NCI-H2029 treated with DMSO at 0.1 percent for 48 hours (cell line): ENCODE results near the gene IGDCC3.
"Not testable (repeated sequence)": the region's sequence is repeated elsewhere in the genome, so short reads cannot be mapped to it uniquely, and the experiment has no call there.

ENCODE experiments used
- DNase-seq: peaks from one replicate; lab custom pipeline; 2025; lab: John Stamatoyannopoulos, UW

IGDCC3 gene

DNA sequence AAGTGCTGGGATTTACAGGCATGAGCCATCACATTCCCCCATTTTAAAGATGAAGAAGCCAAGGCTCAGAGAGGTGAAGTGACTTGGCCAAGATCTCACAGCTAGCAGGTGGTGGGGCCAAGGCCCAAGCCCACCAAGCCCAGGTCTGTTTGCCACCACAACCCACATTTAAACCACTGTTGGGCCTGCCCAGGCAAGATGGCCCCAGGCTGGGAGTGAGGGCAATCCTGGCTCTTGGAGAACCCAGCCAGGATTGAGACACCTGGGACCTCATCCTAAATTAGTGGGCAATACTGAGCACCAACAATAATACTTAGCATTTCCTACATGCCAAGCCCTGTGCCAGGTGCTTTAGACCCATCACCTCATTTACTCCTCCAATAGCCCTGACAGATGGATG is 6.9 kb downstream of the IGDCC3 start:
- DNase-seq = no peak

DNA sequence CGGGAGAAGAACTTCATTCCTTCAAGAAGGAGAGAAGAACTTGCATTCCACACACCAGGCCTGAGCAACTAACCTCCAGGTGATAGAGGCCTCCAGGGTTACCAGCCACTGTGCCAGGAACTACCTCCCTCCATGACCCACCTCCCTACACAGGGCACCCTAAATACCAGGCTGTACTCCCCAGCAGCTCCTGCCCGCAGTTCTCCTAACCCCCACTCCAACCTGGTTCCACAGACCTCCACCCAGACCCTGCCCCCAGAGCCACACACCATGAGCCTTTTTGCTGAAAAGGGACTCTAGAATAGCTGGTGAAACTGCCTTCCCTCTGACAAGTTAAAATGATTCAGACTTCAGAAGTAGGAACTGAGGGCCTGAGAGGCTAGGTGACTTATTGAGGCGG is 8.2 kb downstream of the IGDCC3 start:
- no peak for DNase-seq

DNA sequence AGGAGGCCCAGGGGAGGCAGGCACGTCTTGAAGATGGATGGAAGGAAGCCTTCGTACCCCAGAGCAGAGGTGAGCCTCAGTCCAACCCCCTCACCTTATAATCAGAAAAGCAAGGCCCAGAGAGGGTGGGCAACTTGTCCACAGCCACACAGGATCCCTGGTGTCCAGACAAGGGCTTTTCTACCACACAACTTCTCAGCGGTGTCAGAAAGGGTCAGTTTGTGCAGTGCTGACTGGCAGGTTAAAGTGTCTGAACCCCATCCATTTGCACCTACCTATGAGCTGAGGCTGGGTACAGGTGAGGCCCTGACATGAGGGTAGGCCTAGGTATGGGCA is 8.6 kb downstream of the IGDCC3 start:
- DNase-seq = no peak

DNA sequence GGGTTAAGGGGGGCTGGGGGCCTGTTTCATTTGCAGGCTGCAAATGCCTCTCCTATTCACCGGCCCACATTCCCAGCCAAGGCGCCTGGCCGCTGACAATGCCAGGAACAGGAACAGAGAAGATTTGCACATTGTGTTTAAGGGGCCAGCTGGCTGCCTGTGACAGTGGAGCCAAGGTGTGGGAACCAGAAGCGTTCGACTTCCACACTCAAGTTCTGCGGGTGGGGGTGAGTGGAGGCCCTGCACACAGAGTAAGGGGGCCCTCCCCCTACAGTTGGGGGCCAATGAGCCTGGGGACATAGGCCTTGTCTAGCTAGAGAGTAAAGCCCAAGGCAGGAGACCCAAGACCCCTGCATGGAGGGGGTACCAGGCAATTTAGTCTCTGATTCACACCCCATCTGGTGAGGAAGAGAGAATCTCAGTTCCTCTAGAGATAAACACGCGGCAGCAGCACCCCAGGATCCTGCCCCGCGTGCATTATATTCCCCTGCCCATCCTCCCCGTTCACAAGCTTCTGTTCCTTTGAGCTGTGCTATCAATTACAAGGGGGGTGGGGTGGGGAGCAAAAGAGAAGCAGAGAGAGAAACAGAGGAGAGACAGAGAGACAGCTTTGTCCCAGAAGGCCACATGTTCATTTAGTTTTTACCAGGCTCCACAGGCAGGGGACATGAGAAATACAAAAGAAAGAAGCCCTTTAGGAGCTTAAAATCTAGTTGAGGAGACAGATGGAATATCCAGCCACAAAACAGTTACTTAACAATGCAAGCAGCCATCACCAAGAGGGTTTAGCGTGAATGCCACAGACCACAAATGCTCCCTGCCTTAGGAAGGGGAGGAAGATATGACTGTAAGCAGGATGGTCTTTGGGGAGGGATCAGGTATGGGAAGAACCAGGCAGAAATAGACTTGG is 9.2 kb downstream of the IGDCC3 start:
- no peak for DNase-seq

DNA sequence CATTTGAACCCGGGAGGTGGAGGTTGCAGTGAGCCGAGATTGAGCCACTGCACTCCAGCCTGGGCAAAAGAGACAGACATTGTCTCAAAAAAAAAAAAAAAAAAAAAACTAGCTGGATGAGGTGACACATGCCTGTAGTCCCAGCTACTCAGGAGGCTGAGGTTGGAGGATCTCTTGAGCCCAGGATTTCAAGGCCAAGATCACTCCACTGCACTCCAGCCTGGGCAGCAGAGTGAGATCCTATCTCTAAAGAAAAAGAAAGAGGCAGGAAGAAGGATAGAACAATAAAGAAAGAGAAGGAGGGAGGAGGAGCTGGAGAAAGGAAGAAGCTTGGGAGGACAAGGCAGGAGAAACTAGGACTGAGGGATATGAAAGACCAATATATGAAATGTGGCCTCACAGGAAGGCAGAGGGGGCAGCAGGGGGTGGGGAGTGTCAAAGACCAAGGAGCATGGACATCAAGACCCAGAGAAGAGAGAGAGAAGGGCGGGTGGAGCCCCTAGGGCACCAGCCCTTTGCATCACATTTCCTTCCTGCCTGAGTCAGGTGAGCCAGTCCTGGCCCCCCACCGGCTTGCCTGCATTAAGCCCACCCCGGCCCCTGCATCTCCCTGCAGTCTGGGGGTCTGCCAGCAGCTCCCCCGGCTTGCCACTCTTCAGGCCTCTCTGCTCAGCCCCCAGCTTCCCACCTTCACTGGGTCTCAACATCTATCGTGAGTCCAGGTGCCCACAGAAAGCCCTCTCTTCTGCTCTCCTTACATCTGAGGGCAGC is 11.5 kb downstream of the IGDCC3 start:
- DNase-seq = no peak

DNA sequence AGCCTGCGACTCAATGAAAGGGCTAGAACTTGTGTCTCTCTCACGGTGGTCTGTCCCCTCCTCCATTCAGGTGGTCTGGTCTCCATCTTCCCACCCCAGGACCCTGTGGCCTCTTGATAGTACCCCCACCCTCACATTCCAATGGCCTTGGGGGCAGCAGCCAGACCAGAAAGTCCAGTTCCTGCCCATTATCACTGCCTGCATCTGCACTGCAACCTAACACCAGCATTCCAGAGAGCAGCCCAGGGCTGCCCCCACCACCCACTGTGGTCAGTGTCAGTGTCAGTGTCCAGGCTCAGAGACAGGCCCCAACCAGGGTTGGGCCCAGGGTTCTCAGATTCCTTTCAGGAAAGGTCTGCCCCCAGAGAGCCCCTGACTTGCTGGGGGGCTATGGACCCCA is 12.6 kb downstream of the IGDCC3 start:
- DNase-seq = no peak

DNA sequence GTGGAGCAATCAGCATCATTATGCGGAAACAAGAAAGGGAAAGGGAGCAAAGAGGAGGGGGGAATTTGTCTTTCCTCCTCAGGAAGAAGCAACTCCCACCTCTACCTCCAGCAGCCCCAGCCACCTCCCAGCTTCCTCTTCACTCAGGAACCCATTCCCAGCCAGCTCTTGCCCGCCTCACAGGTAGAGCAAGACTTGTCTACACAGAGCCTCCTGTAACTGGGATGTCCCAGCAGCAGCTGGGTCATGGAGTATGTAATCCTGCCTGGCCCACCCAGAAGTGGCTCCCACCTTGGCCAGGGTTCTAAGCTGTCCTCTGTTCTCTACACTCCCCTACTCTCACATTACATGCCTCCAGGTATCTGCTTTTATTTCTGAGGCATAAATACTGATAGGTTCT is 14.0 kb downstream of the IGDCC3 start:
- no peak for DNase-seq

DNA sequence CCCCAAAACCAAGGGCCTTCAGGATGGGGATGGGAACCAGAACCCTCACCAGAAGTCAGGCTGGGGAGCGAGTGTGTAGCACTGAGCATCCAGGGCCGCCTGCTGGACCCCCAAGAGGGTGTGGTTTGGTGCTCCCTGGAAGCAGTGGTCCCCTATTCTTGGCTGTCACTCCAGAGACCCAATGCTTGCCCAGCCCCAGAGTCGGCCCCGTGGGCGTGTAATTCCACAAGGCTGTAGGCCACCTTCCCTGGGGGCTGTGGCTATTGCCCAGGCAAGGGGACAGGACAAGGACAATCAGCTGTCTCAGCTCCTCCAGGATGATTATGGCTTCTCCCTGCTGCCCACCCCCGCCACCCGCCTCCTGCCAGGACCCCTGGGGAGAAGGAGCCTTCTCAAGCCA is 14.5 kb downstream of the IGDCC3 start:
- no peak for DNase-seq

DNA sequence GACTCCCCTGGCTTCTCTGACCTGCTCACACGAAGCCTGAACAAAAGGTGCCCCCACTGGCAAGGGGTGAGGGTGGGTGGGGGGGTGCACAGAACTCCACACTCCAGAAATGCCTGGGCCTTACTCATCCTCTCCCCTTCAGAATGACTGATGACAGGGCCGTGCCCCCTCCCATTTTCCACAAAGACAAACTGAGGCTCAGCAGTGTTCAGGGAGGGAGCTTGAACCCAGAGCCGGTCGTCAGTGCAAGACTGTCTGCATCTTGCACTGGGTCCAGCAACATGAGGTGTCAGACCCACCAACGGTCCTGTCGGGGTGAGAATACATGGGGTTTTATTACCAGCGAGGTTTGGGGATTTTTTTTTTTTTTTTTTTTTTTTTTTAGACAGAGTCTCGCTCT is 15.3 kb downstream of the IGDCC3 start:
- no peak for DNase-seq

DNA sequence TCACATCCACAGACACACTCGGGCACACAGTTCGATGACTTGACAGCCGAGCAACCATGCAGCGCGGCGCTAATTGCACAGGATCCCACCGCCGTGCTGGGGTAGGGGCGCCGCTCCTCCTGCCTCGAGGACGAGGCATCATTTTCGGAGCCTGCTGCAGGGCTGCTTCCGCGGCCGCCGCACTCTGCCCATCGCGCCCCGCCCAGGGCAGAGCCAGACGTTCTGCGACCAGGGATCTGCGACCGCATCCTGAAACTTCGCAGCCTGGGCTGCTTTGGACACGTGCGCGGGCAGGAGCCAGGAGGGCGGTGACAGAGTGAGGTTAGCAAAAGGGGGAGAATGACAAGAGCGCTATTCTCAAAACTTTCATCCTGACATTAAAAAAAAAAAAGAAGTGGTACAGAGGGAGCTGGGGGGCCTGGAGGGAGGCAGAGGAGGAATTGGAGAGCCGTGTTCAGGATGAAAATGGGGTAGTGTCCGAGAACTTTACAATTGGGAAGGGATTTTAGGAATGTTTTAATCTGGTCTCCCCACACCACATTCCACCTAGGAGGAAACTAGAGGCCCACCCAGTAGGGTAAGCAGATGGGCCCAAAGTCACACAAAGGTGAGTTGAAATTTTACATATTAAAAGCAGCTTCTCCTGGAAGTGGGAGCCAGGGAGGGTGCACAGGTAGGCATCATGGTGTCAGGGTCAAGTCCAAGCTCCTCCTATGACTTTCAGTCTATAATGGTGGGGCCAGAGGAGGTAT is 15.9 kb downstream of the IGDCC3 start:
- no peak for DNase-seq

DNA sequence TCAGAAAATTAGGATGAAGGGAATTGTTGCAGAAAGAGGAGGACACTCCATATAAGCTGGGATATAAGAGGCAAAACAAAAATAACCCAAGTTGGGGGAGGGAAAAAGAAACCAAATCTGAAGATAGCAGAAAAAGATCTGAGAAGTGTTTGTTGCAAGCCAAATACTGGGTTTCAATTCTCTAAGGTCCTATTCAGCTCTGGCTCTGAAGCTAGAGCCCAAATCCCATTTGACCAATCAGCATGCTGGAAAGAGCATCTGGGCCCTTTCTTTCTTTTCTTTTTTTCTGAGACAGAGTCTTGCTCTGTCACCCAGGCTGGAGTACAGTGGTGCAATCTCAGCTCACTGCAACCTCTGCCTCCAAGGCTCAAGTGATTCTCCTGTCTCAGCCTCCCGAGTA is 17.3 kb downstream of the IGDCC3 start:
- DNase-seq = no peak

DNA sequence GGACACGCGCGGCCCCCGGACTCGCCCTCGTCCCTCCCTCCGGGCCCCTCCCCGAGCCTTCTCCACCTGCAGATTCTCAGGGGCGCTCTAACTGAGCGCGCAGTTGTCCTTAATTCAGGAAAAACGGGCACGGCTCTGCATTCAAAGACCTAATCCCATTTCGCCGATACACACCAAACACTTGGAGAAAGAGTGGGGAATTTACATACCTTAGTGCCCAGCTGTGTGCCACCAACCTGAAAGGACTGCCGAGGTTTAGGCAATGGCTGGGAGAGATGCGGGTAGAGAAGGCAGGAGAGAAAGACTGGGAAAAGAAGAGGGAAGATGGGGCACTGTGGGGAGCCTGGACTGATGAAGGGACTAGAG is 21.8 kb downstream of the IGDCC3 start:
- DNase-seq = no peak

DNA sequence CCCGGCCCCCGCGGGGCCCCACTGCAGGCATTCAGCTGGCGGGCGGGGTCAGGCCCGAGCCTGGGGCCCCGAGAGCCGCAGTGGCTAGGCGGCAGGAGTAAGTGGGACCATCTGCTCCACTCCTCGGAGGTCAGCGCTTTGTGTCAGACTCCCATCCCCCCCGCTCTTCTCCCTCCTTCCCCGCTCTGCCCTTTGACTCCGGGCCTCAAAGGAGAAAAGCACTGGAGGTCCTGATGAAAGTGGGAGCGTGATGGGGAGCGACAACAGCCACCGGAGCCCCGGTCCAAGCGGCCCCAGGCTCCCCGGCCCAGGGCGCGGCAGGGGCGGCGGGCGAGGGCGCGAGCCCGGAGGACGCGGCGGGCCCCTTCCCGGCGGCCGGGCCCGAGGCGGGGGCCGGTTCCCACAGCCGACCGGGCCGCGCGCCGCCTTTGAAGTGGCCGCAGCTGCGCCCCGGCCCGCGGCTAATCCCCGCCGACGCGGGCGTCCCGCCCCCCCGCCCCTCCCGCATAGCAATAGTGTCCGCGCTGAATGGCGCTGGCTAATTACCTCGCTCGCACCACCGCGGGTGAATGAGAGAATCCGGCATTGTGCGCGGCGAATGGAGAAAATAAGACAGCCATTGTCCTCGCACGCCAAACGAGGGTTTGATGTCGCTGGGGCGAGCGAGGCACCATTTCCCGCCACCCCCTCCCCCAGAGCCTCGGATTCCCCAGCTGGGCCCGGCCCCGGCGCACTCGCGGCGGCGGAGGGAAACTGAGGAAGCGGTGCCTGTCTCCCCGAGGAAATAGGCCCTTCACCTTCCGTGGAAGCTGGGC is 22.4 kb downstream of the IGDCC3 start:
- no peak for DNase-seq

DNA sequence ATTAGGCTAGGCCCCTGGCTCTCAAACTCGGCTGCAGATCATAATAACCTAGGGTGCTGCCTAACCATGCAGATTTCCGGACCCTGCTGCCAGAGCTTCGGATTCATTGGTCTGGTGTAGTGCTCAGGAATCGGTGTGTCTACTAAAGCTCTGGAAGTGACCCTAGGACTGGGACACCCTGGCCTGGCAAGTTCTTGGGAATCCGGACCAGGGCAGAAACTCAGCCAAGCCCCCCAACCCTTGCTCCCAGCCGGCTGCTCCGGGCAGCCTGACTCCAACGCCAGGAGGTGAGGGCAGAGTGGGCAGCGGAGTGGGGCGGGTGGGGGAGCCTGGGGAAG is 23.0 kb downstream of the IGDCC3 start:
- no peak for DNase-seq

DNA sequence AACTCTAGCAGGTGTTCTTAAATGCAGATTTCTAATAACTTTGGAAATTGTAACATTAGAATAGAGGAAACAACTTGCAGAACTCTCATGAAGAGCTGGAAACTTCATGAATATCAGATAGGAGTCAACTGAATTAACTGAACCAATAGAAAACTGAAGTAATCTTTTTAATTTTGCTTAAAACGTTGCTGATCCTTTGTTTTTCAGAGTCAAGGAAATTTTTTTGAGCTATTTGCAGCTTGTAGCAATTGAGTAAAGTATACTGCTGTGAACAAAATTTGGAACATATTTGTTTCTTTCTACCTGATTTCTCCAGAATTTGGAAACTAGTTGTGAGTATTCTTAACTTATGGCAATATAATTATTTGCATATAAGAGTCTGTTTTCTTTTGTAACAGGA is 25.8 kb downstream of the IGDCC3 start:
- DNase-seq = not testable (repeated sequence)

DNA sequence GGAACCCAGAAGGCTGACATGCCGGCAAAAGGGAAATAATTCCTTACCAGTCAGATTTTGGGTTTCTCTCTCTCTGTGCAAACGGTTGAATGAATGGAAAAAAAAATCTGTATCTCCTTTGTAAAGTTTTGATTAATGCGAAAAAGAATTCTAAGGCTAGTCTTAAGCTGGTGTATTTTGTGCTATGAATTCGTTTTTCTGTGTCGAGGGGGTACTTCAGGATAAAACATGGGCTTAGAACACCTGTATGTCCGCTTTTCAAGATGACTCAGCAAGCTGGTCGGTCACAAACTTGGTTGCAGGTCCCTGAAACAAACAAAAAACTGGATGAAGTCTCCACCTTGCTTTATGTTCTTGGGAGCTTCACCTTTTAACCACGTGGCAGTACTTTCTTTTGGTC is 28.5 kb downstream of the IGDCC3 start:
- DNase-seq = no peak

DNA sequence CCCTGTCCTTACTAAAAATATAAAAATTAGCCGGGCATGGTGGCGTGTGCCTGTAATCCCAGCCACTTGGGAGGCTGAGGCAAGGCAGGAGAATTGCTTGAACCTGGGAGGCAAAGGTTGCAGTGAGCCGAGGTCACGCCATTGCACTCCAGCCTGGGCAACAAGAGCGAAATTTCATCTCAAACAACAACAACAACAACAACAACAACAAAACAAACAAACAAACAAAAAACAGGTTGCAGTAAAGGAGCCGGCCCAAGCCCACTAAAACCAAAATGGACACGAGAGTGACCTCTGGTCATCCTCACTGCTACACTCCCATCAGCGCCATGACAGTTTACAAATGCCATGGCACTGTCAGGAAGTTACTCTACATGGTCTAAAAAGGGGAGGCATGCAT is 30.0 kb downstream of the IGDCC3 start:
- not testable (repeated sequence) for DNase-seq

DNA sequence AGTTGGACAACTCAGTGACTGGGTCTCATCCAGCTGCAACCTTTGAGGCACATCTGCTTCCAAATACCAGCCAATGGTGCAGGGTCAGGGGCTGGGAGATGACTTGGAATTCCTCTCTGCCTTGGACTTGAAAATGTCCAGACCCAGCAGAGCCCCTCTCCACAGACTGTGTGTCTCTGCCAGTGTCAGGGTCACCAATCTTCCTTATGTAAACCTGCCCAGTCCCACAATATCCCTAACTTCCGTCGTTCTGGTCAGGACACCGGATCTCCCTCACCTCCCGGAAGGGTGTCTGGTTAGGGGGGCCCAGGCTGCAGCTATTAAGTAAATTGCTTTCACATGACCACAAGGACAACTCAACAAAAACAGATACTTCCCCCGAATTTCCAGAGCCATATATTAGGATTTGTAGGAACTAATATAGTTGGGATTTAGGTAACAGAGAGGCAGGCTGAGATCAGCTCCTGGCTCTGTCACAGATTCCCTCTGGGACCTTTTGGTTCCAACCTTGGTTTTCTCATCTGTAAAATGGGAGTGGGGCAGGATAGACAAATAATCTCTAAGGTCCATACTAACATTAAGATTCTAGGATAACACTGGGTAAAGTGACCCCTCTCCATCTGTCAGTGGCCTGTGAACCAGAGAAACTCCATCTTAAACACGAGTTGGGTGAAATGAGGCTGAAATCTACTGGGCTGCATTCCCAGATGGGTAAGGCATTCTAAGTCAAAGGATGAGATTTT is 30.8 kb downstream of the IGDCC3 start:
- no peak for DNase-seq

DNA sequence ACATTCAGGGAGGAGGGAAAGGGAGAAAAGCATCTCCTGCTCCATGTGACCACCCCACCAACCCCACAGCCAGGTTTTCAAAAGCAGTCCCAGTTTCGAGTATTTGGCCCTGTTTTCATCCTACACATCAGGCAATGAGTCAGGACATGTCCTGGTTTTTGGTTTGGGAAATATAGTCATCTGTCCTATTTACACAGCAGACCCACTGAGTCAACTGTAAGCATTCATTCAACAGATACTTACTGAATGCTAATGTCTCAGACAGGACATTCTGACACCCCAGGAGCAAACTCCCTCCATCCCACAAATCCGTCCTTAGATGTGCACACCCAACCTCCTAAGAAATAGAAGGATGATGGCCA is 32.9 kb downstream of the IGDCC3 start:
- DNase-seq = no peak

DNA sequence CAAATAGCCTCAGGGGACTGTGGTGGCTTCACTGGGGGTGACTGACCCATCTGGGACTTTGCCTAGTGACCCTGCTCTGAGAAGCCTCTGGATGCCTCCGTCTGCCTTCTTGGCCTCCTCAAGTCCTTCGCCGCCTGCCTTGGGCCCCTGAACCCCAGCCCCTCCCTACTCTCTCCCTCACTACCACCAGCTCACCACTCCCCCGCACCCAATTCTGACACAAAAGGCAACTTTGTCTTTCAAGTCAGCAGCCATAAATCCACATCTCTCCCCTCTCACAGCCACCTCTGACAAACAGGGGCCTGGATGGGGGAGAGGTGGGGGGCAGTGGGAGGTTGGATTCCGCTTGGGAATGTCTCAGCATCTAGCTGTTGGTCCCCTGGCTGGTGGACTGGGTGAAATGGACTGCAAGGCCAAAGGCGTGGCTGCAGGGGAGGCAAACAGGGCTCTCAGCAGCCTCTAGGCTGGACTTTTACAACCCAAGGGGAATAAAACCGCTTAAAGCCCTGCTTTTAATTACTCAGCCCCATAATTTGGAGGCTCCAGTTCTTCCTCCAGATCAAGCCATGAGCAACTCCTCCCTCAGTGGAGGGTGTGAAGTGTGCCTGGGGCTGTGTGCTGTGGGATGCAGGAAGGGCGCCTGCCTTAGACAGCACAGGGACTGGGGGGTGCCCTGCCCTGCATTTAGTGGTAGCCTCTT is 33.4 kb downstream of the IGDCC3 start:
- DNase-seq = no peak
